CD4-positive, alpha-beta T cell treated with Interleukin-12 subunit alpha and Interleukin-12 subunit beta, for 1 hour (primary cell): ENCODE data around the gene PNLIPRP2.

Experiments
- DNase-seq: peaks from one replicate; pipeline ENCODE4 v3.0.0-alpha.2; 2020

Gene PNLIPRP2

DNA sequence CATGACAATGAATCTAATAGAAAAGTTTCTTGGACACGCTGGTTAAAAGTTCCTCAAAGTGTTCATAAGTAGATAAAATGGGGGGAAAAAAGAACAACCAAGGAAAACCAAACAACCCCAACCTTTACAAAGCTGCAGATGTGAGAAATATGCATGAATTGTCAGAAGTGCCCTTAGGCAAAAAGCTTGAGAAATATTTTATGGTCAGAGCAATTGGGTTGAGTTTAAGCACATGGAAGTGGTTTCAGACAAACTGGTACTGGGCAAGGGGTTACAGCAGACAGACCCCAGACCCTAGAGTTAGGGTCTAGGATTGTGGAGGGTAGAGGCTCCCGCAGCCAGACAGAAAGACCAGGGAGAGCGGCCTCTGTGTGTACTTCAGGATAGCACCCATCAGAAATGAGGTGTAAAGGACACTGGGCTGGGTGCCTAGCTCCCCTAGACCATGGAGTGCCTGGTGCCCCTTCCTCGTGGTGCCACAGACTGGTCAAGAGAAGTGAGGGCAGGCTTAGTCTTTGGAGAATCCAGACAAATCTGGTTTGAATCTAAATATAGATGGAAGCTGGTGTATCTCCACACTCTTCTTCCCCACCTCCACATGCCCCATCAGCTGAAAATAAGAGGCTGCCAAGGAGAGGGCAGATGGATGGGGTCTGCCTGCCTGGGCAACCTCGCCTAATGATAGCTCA is 37.3 kb downstream of the PNLIPRP2 start:
- DNase-seq: no peak

DNA sequence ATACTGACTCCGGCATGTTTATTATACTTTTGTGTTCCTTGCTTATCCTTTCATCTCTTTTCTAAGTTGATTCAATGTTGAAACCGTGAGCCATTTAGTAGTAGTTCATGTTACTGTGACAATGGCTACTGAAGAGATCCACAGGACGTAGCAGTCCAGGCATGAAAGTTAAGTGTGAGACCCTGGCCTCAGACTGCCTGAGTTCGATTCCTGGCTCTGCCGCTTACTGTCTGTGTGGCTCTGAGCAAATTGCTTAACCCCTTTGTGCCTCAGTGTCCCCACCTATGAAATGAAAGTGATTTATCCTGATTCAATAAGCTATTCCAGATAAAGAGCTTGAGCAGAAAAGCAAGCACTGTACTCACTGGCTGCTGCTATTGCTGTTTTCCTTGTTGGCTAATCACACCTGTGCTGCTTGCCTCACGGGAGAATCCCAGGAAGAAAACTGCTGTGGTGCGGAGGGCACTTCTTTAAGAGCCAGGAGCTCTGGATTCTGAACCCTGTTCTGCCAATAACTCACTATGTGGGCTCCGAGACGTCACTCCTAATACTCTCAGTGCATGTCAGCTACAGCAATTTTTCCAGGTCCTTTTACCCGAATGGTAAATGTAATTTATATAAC is 38.4 kb downstream of the PNLIPRP2 start:
- no peak for DNase-seq

- DNase-seq: no peak
Observed at GRCh38 chr10:116660860-116661259, 40.1 kb downstream of the PNLIPRP2 start.

DNA sequence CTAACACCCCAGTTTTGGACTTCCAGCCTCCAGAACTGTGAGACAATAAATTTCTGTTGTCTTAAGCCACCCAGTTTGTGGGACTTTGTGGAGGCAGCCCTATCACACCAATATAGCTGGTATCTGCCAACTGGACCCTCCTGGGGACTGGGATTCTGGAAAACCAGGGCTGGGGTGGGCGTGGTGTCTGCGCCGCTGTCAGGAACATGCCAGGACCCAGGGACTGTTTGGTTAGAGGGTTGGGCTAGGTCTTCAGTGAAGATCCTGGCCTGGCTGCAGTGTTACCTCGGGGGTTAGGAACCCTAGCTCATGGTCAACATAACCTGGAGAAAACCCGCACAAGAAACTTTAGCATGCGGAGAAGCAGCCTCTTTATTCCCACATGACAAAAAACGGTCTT is 42.6 kb downstream of the PNLIPRP2 start:
- no peak for DNase-seq

- no peak for DNase-seq
Observed at GRCh38 chr10:116664631-116665030, 43.9 kb downstream of the PNLIPRP2 start.

- no peak for DNase-seq
Observed at GRCh38 chr10:116665541-116666125, 44.9 kb downstream of the PNLIPRP2 start.

DNA sequence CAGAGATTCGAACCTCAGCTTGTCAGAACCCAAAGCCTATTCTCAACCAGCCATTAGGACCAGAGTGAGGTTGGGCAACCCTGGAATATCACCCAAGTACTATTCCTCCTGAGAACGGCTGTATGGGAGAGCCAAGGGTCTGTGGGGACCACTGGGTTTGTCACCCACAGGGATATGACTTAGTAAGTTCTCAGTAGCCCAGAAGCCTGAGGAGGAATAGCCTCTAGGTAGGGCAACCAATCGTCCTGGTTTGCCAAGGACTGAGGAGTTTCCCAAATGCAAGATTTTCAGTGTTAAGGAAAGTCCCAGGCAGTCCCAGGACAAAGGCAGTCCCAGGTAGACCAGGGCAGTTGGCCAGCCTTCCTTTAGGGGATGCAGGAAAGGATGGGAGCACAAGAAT is 46.7 kb downstream of the PNLIPRP2 start:
- no peak for DNase-seq

- no peak for DNase-seq
Observed at GRCh38 chr10:116668018-116668417, 47.3 kb downstream of the PNLIPRP2 start.

- DNase-seq: no peak
Observed at GRCh38 chr10:116668446-116668845, 47.7 kb downstream of the PNLIPRP2 start.

- no peak for DNase-seq
Observed at GRCh38 chr10:116669080-116669479, 48.3 kb downstream of the PNLIPRP2 start.

DNA sequence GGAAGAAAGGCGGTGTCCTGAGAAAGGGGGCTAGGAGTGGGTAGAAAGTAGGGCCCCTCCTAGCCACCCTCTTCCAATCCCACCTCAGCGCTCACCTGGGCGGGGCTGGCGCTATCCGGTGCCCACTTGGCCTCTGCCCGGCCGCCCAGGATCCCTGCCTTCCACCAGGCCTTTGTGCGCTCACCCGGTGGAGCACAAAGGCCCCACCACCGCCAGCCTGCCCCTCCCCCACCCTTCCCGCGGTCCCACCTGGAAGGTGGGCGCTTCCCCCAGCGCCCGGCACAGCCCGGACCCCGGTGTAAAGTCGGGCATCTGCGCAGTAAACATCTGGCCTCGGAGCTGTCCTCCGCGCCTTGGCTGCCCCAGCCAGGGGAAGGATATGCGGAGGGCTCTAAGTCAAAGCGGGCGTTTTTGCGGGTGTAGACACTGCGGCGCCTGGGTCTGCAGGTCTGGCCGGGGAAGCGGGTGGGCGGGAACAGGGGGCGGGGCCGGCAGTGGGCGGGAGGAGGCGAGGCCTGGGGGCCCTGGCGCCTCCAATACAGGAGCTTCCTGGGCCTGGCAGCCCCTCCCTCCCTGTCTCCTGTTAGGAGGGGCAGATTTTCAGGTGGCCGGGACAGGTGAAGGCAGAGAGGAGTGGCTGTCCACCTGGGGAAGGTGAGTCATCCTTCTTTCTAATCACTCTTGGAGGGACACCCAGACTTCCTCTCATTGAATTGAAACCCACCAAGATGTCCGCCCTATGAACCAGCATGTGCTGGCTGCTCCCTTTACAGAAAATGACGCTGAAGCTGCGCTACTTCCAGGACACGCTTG is 49.3 kb downstream of the PNLIPRP2 start:
- no peak for DNase-seq

- no peak for DNase-seq
Observed at GRCh38 chr10:116670706-116671105, 50.0 kb downstream of the PNLIPRP2 start.

DNA sequence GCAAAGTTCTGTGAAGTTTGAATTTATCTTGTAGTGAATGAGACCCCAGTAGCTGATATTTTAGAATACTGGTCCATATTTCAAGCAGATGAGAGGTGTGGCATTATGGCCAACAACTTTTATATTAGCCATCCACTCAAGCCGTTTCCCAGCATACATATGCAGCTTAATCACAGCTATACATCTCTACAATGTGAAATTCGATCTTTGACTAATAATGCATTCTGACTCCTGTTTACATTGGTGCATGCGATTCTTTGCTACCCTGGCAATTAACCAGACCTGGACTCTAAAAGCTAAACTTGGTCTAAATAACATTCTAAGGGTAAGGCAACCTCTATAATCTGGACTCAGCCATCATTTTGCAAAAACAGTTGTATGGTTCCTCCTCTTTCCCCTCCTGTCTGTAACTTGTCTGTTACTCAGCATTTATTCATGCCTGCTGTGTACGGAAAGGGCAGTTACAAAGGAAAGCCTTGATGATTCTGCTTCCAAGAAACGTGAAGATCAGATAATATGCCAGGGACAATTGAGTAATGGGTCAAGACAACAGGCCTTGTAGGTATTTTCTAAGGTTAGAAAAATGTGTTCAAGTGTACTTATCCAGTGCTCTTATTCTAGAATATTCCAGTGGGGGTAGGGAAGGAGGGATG is 50.6 kb downstream of the PNLIPRP2 start:
- DNase-seq: no peak

DNA sequence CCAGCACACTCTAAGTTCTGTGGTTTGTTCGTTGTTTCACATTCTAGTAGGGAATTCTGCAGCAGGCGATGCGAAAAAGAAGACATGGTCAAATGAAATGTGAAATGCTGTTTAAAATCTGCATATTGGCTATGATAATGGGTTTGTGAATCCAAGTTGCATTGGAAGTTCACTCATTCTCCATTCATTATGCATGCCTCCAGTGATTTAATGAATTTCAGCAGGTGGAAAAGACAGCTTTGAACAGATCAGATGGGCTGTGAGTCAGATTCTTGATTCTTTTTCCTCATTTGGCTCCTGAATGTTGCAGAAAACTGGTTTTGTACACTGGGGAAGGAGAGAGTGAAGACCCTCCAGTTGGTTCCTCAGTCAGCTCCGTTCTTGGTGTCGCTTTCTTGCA is 52.1 kb downstream of the PNLIPRP2 start:
- no peak for DNase-seq

DNA sequence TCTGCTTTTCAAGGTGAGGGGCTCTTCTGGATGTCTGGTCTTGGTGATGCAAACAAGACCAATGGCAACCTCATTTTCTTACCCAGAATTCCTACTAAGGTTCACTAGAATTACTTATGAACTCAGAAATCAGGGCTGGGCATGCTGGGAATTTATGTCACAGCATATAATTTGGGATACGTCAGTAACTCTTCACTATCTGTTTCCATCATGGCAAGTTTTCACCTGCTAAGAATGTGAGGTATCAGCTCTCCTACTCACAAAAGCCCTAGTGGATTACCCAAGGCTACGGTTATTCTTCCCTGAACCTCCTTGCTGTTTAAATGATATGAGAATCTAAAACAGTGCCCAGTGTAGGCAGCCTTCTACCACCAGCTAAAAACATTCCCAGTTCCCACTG is 53.1 kb downstream of the PNLIPRP2 start:
- no peak for DNase-seq

DNA sequence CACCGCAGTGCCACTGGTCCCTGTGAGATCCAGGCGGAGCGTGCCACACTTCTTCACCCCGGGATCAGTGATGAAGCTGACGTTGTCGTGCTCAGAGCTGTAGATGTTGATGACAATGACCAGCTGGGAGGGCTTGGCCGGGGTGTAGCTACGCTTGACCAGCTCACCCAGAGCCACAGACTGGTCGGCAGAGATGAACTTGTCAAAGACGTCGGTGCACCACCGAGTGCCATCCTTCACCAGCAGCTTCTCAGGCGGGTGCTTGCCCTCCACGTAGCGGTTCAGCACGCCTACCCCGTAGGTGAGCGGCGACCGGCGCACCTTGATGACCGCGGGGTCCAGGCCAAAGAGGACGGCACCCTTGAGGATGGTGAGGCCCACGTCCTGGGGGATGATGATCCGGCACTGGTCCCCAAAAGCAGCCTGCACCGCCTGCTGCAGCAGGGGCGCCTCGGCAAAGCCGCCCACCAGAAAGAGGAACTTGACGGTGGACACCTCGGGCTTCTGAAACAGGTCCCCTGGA is 54.2 kb downstream of the PNLIPRP2 start:
- DNase-seq: no peak

- DNase-seq: no peak
Observed at GRCh38 chr10:116676118-116676517, 55.4 kb downstream of the PNLIPRP2 start.

DNA sequence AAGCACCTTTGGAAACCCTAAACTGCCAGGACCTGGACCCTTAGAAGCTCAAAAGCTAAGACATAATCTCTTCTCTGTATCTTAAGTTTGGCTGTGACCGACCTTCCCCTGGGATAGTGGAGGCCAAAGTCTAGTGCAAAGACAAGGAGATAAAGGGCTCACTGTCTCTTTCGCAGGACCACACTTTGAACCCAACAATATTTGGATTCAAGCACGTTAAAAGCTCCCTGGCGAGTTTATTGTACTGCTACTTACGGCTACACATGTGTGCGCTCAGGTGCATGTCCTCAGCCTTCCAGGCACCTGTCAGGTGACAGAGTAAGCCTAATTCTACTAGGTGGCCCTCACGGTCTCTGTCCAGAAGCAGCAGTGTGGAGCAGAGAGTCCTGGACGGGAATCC is 55.9 kb downstream of the PNLIPRP2 start:
- no peak for DNase-seq

DNA sequence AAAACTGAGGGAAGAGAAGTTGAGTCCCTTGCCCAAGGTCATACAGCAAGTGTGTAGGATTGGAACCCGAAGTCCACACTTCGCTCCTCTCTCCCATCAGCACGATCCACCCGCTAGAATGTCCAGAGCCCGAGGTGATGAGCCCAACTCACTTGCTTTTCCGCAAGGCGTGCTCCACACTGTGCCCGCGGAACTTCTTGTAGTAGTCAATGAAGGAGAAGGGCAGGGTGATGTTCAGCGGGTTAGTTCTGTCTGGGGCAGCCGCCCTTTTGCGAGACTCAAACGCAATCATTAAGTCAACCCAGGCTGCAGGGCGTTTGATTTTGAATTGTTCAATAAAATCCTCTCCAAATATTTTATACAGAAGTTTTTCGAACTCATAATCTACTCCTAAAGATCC is 58.6 kb downstream of the PNLIPRP2 start:
- DNase-seq: no peak

DNA sequence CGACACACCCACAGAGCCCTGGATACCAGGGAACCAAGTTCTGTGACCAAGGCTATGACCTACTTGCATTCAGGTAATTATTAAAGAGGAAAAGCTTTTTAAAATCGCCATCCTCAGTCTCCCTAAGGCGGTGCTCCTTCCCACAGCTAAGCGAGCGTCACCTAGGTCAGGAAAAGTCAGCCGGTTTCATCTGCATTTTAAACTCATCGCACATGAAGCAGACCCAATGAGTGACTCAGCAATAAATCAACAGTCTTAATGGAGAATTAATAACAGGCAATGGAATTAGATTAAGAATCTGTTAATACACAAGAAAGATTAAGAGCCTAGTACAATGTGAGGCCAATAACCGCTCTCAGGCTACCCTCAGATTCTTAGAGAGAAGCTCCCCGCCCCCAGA is 62.4 kb downstream of the PNLIPRP2 start:
- DNase-seq: no peak

DNA sequence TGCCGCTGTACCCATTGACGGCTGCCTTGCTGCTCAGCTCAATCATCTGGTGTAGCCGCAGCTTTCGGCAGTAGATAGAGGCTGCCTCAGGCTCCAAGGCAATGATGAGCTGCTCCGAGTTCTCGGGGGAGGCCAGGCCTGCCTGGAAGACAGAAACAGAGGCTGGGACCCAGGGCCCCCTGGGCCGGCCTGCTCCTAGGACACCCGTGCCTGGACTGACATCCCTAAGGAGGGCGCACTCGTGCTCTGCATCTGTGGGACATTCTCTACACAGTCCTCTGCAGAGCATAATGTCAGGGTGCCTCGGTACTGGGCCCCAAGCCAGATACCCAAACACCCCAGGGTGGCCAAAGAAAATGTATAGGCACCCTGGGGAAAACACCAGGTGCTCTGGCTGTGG is 63.1 kb downstream of the PNLIPRP2 start:
- DNase-seq: no peak

- DNase-seq: no peak
Observed at GRCh38 chr10:116684781-116685180, 64.0 kb downstream of the PNLIPRP2 start.

- no peak for DNase-seq
Observed at GRCh38 chr10:116685807-116686206, 65.1 kb downstream of the PNLIPRP2 start.
